SK-N-SH (cell line): Measurements from ENCODE around the gene C16orf54. TPM values are rescaled to one million over a fixed set of nuclear protein-coding genes. Genes with fewer than 3 reads are reported as not detected.

Source experiments
- CTCF ChIA-PET: fragments of 300-600, 350-600 bp; formaldehyde crosslinking; extraction: SDS; loops from one replicate; lab custom pipeline; 2021; lab: Yijun Ruan, JAX
- POLR2A ChIA-PET: fragments of 350-600 bp; sonication (Branson Sonifier 250); formaldehyde crosslinking; extraction: SDS; loops from one replicate; lab custom pipeline; 2020; ENCODE audit warnings: antibody characterized with exemption, inconsistent platforms; lab: Yijun Ruan, JAX
- DNase-seq: peaks from one replicate; pipeline ENCODE4 v3.0.0; 2012
- H2AFZ ChIP-seq: fragments of 200-600 bp; sonication (generic); 2 replicates; pipeline ENCODE4 v1.8.1; 2016; ENCODE audit warnings: antibody characterized with exemption, mild to moderate bottlenecking, low read depth
- H3F3A ChIP-seq: fragments of 200-600 bp; sonication (generic); replicated peaks from 2 replicates; pipeline ENCODE3; 2016; ENCODE audit warnings: antibody characterized with exemption, mild to moderate bottlenecking; ENCODE audit not compliant: insufficient read depth
- H3K27ac ChIP-seq, 2 experiments: fragments of 200-500 bp in 1 of 2; fragments of 200-600 bp in 1 of 2; sonication (Bioruptor generic) in 1 of 2; sonication (generic), shearing (Covaris generic) in 1 of 2; 2 replicates each; pipeline versions ENCODE4 v1.5.1 to v1.6.1; 2014 to 2016; ENCODE audit warnings: low read depth in 2 of 2, inconsistent platforms in 1 of 2, low read length in 1 of 2, mild to moderate bottlenecking in 1 of 2, mixed read lengths in 1 of 2
- H3K27me3 ChIP-seq: fragments of 200-600 bp; sonication (generic), shearing (Covaris generic); 2 replicates; pipeline ENCODE4 v1.6.1; 2016; ENCODE audit warnings: mixed run types; ENCODE audit not compliant: insufficient read depth
- H3K36me3 ChIP-seq, 2 experiments: fragments of 200-500 bp in 1 of 2; fragments of 200-600 bp in 1 of 2; sonication (Bioruptor generic) in 1 of 2; sonication (generic) in 1 of 2; replicated peaks in 1 of 2; 2 replicates each; pipeline versions ENCODE3 to v1.5.1; 2014 to 2016; ENCODE audit warnings: low read length in 1 of 2, mild to moderate bottlenecking in 1 of 2; ENCODE audit not compliant: insufficient read depth in 2 of 2, control insufficient read depth in 1 of 2
- H3K4me1 ChIP-seq, 2 experiments: fragments of 200-500 bp in 1 of 2; fragments of 200-600 bp in 1 of 2; sonication (Bioruptor generic) in 1 of 2; sonication (generic), shearing (Covaris generic) in 1 of 2; 2 replicates each; pipeline versions ENCODE4 v1.5.1 to v1.6.1; 2014 to 2016; ENCODE audit warnings: low read depth in 1 of 2, low read length in 1 of 2, mixed run types in 1 of 2; ENCODE audit not compliant: insufficient read depth in 2 of 2, control insufficient read depth in 1 of 2
- H3K4me2 ChIP-seq: fragments of 200-600 bp; sonication (generic), shearing (Covaris generic); 2 replicates; pipeline ENCODE4 v1.6.1; 2017; ENCODE audit warnings: mixed run types
- H3K4me3 ChIP-seq, 2 experiments: fragments of 200-500 bp in 1 of 2; fragments of 200-600 bp in 1 of 2; sonication (Bioruptor generic) in 1 of 2; sonication (generic), shearing (Covaris generic) in 1 of 2; 2 replicates each; pipeline versions ENCODE4 v1.5.1 to v1.8.1; 2014 to 2016; ENCODE audit warnings: low read depth in 2 of 2, inconsistent platforms in 1 of 2, low read length in 1 of 2, mild to moderate bottlenecking in 1 of 2, mixed read lengths in 1 of 2, moderate library complexity in 1 of 2
- H3K79me2 ChIP-seq: fragments of 200-600 bp; sonication (generic); 2 replicates; pipeline ENCODE4 v1.8.1; 2017; ENCODE audit warnings: mild to moderate bottlenecking; ENCODE audit not compliant: insufficient read depth
- H3K9ac ChIP-seq: fragments of 200-600 bp; sonication (generic); 2 replicates; pipeline ENCODE4 v1.6.1; 2017; ENCODE audit warnings: mixed run types
- H3K9me2 ChIP-seq: fragments of 200-600 bp; sonication (generic); 2 replicates; pipeline ENCODE4 v1.6.1; 2017; ENCODE audit warnings: mixed run types
- H3K9me3 ChIP-seq: fragments of 200-600 bp; sonication (generic); 2 replicates; pipeline ENCODE4 v1.6.1; 2017; ENCODE audit warnings: mixed run types, mild to moderate bottlenecking, moderate library complexity
- H4K20me1 ChIP-seq: fragments of 200-600 bp; sonication (generic); 2 replicates; pipeline ENCODE4 v1.6.1; 2017; ENCODE audit warnings: mild to moderate bottlenecking, mixed run types; ENCODE audit not compliant: insufficient read depth
- ELF1 ChIP-seq: IDR thresholded peaks from 2 replicates; pipeline ENCODE4 v1.4.0; 2012
- FOSL2 ChIP-seq: IDR thresholded peaks from 2 replicates; pipeline ENCODE4 v1.4.0; 2012; ENCODE audit warnings: low read depth, mild to moderate bottlenecking, moderate library complexity, borderline replicate concordance
- FOXJ3 ChIP-seq: sonication (generic); formaldehyde crosslinking; IDR thresholded peaks from 2 replicates; pipeline ENCODE4 v1.5.1; 2020; ENCODE audit warnings: mild to moderate bottlenecking, missing genetic modification reagents
- GABPA ChIP-seq: IDR thresholded peaks from 2 replicates; pipeline ENCODE4 v1.4.0; 2012; ENCODE audit warnings: low read depth, mild to moderate bottlenecking
- JUND ChIP-seq: IDR thresholded peaks from 2 replicates; pipeline ENCODE4 v1.4.0; 2012
- PBX3 ChIP-seq: IDR thresholded peaks from 2 replicates; pipeline ENCODE4; 2012
- POLR2AphosphoS5 ChIP-seq: IDR thresholded peaks from 2 replicates; pipeline ENCODE4 v1.6.1; 2012; ENCODE audit warnings: low read depth, low read length
- RAD21 ChIP-seq: IDR thresholded peaks from 2 replicates; pipeline ENCODE4 v1.6.1; 2012; ENCODE audit warnings: mild to moderate bottlenecking, low read length
- RCOR1 ChIP-seq: fragments of 150-350 bp; IDR thresholded peaks from 2 replicates; pipeline ENCODE4 v1.6.1; 2017; ENCODE audit warnings: antibody characterized with exemption, low read length
- RFX5 ChIP-seq: IDR thresholded peaks from 2 replicates; pipeline ENCODE4 v1.6.1; 2012; ENCODE audit warnings: mild to moderate bottlenecking, improper control_type of control experiment, low read length
- SMC3 ChIP-seq: IDR thresholded peaks from 2 replicates; pipeline ENCODE4 v1.6.1; 2012; ENCODE audit warnings: low read depth, low read length, improper control_type of control experiment
- TEAD4 ChIP-seq: IDR thresholded peaks from 2 replicates; pipeline ENCODE4 v1.4.0; 2012; ENCODE audit warnings: mild to moderate bottlenecking, borderline replicate concordance; ENCODE audit not compliant: insufficient read depth
- USF1 ChIP-seq: IDR thresholded peaks from 2 replicates; pipeline ENCODE4 v1.4.0; 2012; ENCODE audit warnings: low read depth, borderline replicate concordance
- WGBS: methylation state at CpG from one replicate; pipeline ENCODE4 v1.1.6; 2017; ENCODE audit warnings: low lambda C conversion rate; 5-methylcytosine and 5-hydroxymethylcytosine counted together
- polyA plus RNA-seq, 3 experiments: library from polyadenylated mRNA; depleted of rRNA; stranded (reverse); fragments of >200 nt; gene quantifications; 2 replicates each; pipeline ENCODE4 v1.2.3, GENCODE V29; 2012
- TF ChIP-seq, protein P1 (sequence below): fragments of 200-600 bp; sonication (generic); IDR thresholded peaks from 2 replicates; pipeline ENCODE4 v1.6.1; 2017; ENCODE audit warnings: antibody characterized with exemption, mild to moderate bottlenecking, moderate library complexity
- TF ChIP-seq, protein P2 (sequence below): IDR thresholded peaks from 2 replicates; pipeline ENCODE4 v1.6.1; 2012; ENCODE audit warnings: mild to moderate bottlenecking, low read depth, low read length, moderate library complexity
- TF ChIP-seq, protein P3 (sequence below): fragments of 150-350 bp; IDR thresholded peaks from 2 replicates; pipeline ENCODE4 v1.6.1; 2016; ENCODE audit warnings: mild to moderate bottlenecking, low read depth, low read length
- TF ChIP-seq, protein P4 (sequence below): fragments of 150-350 bp; IDR thresholded peaks from 2 replicates; pipeline ENCODE4 v1.6.1; 2017; ENCODE audit warnings: antibody characterized with exemption, low read length, low read depth, borderline replicate concordance

The C16orf54 gene
- polyA plus RNA-seq, 1 of the 3 experiments (the other 2 are of a cell fraction), result not detected

DNA sequence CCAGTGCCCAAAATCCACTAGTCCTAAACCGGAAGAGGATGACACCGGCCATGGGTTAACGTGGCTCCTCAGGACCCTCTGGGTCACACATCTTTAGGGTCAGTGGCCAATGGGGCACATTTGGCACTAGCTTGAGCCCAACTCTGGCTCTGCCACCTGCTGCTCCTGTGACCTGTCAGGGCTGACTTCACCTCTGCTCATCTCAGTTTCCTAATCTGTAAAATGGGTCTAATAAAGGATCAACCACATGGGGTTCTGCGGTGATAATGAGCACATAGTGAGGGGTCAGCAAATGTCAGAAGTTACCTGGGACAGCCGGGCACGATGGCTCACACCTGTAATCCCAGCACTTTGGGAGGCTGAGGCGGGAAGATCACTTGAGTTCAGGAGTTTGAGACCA, 48.4 kb downstream of the C16orf54 start:
- no peak for DNase-seq
- Histone ChIP-seq H3K27me3 (no peaks in the 10 kb centered on the region), H4K20me1 (no peaks in the 10 kb centered on the region), H3K36me3 (no peaks in the 10 kb centered on the region), H3K27ac (no peak overlapping the region), H3K9me3 (no peaks in the 10 kb centered on the region), H3K4me1 (no peaks in the 10 kb centered on the region; a peak in 1 of 4 replicates), H2AFZ (no peak overlapping the region), H3K9me2 (no peaks in the 10 kb centered on the region), H3K4me3 (no peak overlapping the region), H3K9ac (no peak overlapping the region), H3F3A (no peaks in the 10 kb centered on the region), H3K79me2 (no peaks in the 10 kb centered on the region), H3K4me2 (no peak overlapping the region)
- TF ChIP-seq FOSL2 (no peak), GABPA (no peak), TEAD4 (no peak), ELF1 (no peak), USF1 (no peak), FOXJ3 (CRISPR knock-in tag) (no peak), POLR2AphosphoS5 (no peak)
- TF ChIP-seq, protein P1, sequence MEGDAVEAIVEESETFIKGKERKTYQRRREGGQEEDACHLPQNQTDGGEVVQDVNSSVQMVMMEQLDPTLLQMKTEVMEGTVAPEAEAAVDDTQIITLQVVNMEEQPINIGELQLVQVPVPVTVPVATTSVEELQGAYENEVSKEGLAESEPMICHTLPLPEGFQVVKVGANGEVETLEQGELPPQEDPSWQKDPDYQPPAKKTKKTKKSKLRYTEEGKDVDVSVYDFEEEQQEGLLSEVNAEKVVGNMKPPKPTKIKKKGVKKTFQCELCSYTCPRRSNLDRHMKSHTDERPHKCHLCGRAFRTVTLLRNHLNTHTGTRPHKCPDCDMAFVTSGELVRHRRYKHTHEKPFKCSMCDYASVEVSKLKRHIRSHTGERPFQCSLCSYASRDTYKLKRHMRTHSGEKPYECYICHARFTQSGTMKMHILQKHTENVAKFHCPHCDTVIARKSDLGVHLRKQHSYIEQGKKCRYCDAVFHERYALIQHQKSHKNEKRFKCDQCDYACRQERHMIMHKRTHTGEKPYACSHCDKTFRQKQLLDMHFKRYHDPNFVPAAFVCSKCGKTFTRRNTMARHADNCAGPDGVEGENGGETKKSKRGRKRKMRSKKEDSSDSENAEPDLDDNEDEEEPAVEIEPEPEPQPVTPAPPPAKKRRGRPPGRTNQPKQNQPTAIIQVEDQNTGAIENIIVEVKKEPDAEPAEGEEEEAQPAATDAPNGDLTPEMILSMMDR, result no peak
- TF ChIP-seq, protein P2, sequence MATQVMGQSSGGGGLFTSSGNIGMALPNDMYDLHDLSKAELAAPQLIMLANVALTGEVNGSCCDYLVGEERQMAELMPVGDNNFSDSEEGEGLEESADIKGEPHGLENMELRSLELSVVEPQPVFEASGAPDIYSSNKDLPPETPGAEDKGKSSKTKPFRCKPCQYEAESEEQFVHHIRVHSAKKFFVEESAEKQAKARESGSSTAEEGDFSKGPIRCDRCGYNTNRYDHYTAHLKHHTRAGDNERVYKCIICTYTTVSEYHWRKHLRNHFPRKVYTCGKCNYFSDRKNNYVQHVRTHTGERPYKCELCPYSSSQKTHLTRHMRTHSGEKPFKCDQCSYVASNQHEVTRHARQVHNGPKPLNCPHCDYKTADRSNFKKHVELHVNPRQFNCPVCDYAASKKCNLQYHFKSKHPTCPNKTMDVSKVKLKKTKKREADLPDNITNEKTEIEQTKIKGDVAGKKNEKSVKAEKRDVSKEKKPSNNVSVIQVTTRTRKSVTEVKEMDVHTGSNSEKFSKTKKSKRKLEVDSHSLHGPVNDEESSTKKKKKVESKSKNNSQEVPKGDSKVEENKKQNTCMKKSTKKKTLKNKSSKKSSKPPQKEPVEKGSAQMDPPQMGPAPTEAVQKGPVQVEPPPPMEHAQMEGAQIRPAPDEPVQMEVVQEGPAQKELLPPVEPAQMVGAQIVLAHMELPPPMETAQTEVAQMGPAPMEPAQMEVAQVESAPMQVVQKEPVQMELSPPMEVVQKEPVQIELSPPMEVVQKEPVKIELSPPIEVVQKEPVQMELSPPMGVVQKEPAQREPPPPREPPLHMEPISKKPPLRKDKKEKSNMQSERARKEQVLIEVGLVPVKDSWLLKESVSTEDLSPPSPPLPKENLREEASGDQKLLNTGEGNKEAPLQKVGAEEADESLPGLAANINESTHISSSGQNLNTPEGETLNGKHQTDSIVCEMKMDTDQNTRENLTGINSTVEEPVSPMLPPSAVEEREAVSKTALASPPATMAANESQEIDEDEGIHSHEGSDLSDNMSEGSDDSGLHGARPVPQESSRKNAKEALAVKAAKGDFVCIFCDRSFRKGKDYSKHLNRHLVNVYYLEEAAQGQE, result no peak
- ChIA-PET CTCF (interaction anchor here (0.8 kb wide), 1 partner anchor 19 kb away, joined by 3 read pairs; no protein-coding TSS in a partner anchor), POLR2A (no interaction called here)
- WGBS, result 87% methylated on average over 7 of the region's 7 CpGs

- H3K27me3 ChIP-seq, result no peaks in the 10 kb centered on the region
- H4K20me1 ChIP-seq, result no peaks in the 10 kb centered on the region
- DNase-seq, result no peak
- H3K79me2 ChIP-seq, result no peaks in the 10 kb centered on the region
- H3K36me3 ChIP-seq, result no peaks in the 10 kb centered on the region
- H3K4me3 ChIP-seq, result no peak overlapping the region
- 91% methylated on average over 11 of the region's 21 CpGs for WGBS
- H3K4me2 ChIP-seq, result no peak overlapping the region
- H3K9ac ChIP-seq, result no peak overlapping the region
- no peaks in the 10 kb centered on the region for H3K9me2 ChIP-seq
- TF ChIP-seq JUND, result no peak
- no peak for TF ChIP-seq RAD21
- no peak for TF ChIP-seq RFX5
- TF ChIP-seq, protein P3, sequence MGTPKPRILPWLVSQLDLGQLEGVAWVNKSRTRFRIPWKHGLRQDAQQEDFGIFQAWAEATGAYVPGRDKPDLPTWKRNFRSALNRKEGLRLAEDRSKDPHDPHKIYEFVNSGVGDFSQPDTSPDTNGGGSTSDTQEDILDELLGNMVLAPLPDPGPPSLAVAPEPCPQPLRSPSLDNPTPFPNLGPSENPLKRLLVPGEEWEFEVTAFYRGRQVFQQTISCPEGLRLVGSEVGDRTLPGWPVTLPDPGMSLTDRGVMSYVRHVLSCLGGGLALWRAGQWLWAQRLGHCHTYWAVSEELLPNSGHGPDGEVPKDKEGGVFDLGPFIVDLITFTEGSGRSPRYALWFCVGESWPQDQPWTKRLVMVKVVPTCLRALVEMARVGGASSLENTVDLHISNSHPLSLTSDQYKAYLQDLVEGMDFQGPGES, result no peak
- TF ChIP-seq PBX3, result no peak
- no peak for TF ChIP-seq USF1
- TF ChIP-seq, protein P4, sequence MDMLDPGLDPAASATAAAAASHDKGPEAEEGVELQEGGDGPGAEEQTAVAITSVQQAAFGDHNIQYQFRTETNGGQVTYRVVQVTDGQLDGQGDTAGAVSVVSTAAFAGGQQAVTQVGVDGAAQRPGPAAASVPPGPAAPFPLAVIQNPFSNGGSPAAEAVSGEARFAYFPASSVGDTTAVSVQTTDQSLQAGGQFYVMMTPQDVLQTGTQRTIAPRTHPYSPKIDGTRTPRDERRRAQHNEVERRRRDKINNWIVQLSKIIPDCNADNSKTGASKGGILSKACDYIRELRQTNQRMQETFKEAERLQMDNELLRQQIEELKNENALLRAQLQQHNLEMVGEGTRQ, result no peak
- TF ChIP-seq SMC3, result no peak
- TF ChIP-seq GABPA, result no peak
- TF ChIP-seq RCOR1, result no peak
- H3K27ac ChIP-seq, result no peak overlapping the region
- H2AFZ ChIP-seq, result no peak overlapping the region
- no peaks in the 10 kb centered on the region for H3K9me3 ChIP-seq
- ChIA-PET CTCF (interaction anchor here (0.8 kb wide), 1 partner anchor 19 kb away, joined by 3 read pairs; no protein-coding TSS in a partner anchor), POLR2A (no interaction called here)
- H3F3A ChIP-seq, result no peaks in the 10 kb centered on the region
- no peaks in the 10 kb centered on the region; a peak in 1 of 4 replicates for H3K4me1 ChIP-seq
Measured at GRCh38 chr16:29696881-29697331, 48.9 kb downstream of the C16orf54 start.
